SK-N-SH (cell line): ENCODE results near the gene PDHX. TPM values are rescaled to one million over a fixed set of nuclear protein-coding genes. Genes with fewer than 3 reads are reported as not detected.

Experiments used
- CTCF ChIA-PET: fragments of 300-600, 350-600 bp; formaldehyde crosslinking; extraction: SDS; loops from one replicate; lab custom pipeline; 2021; lab: Yijun Ruan, JAX
- POLR2A ChIA-PET: fragments of 350-600 bp; sonication (Branson Sonifier 250); formaldehyde crosslinking; extraction: SDS; loops from one replicate; lab custom pipeline; 2020; ENCODE audit warnings: antibody characterized with exemption, inconsistent platforms; lab: Yijun Ruan, JAX
- DNase-seq: peaks from one replicate; pipeline ENCODE4 v3.0.0; 2012
- H2AFZ ChIP-seq: fragments of 200-600 bp; sonication (generic); 2 replicates; pipeline ENCODE4 v1.8.1; 2016; ENCODE audit warnings: antibody characterized with exemption, mild to moderate bottlenecking, low read depth
- H3F3A ChIP-seq: fragments of 200-600 bp; sonication (generic); replicated peaks from 2 replicates; pipeline ENCODE3; 2016; ENCODE audit warnings: antibody characterized with exemption, mild to moderate bottlenecking; ENCODE audit not compliant: insufficient read depth
- H3K27ac ChIP-seq, 2 experiments: fragments of 200-500 bp in 1 of 2; fragments of 200-600 bp in 1 of 2; sonication (Bioruptor generic) in 1 of 2; sonication (generic), shearing (Covaris generic) in 1 of 2; 2 replicates each; pipeline versions ENCODE4 v1.5.1 to v1.6.1; 2014 to 2016; ENCODE audit warnings: low read depth in 2 of 2, inconsistent platforms in 1 of 2, low read length in 1 of 2, mild to moderate bottlenecking in 1 of 2, mixed read lengths in 1 of 2
- H3K27me3 ChIP-seq: fragments of 200-600 bp; sonication (generic), shearing (Covaris generic); 2 replicates; pipeline ENCODE4 v1.6.1; 2016; ENCODE audit warnings: mixed run types; ENCODE audit not compliant: insufficient read depth
- H3K36me3 ChIP-seq, 2 experiments: fragments of 200-500 bp in 1 of 2; fragments of 200-600 bp in 1 of 2; sonication (Bioruptor generic) in 1 of 2; sonication (generic) in 1 of 2; replicated peaks in 1 of 2; 2 replicates each; pipeline versions ENCODE3 to v1.5.1; 2014 to 2016; ENCODE audit warnings: low read length in 1 of 2, mild to moderate bottlenecking in 1 of 2; ENCODE audit not compliant: insufficient read depth in 2 of 2, control insufficient read depth in 1 of 2
- H3K4me1 ChIP-seq, 2 experiments: fragments of 200-500 bp in 1 of 2; fragments of 200-600 bp in 1 of 2; sonication (Bioruptor generic) in 1 of 2; sonication (generic), shearing (Covaris generic) in 1 of 2; 2 replicates each; pipeline versions ENCODE4 v1.5.1 to v1.6.1; 2014 to 2016; ENCODE audit warnings: low read depth in 1 of 2, low read length in 1 of 2, mixed run types in 1 of 2; ENCODE audit not compliant: insufficient read depth in 2 of 2, control insufficient read depth in 1 of 2
- H3K4me2 ChIP-seq: fragments of 200-600 bp; sonication (generic), shearing (Covaris generic); 2 replicates; pipeline ENCODE4 v1.6.1; 2017; ENCODE audit warnings: mixed run types
- H3K4me3 ChIP-seq, 2 experiments: fragments of 200-500 bp in 1 of 2; fragments of 200-600 bp in 1 of 2; sonication (Bioruptor generic) in 1 of 2; sonication (generic), shearing (Covaris generic) in 1 of 2; 2 replicates each; pipeline versions ENCODE4 v1.5.1 to v1.8.1; 2014 to 2016; ENCODE audit warnings: low read depth in 2 of 2, inconsistent platforms in 1 of 2, low read length in 1 of 2, mild to moderate bottlenecking in 1 of 2, mixed read lengths in 1 of 2, moderate library complexity in 1 of 2
- H3K79me2 ChIP-seq: fragments of 200-600 bp; sonication (generic); 2 replicates; pipeline ENCODE4 v1.8.1; 2017; ENCODE audit warnings: mild to moderate bottlenecking; ENCODE audit not compliant: insufficient read depth
- H3K9ac ChIP-seq: fragments of 200-600 bp; sonication (generic); 2 replicates; pipeline ENCODE4 v1.6.1; 2017; ENCODE audit warnings: mixed run types
- H3K9me2 ChIP-seq: fragments of 200-600 bp; sonication (generic); 2 replicates; pipeline ENCODE4 v1.6.1; 2017; ENCODE audit warnings: mixed run types
- H3K9me3 ChIP-seq: fragments of 200-600 bp; sonication (generic); 2 replicates; pipeline ENCODE4 v1.6.1; 2017; ENCODE audit warnings: mixed run types, mild to moderate bottlenecking, moderate library complexity
- H4K20me1 ChIP-seq: fragments of 200-600 bp; sonication (generic); 2 replicates; pipeline ENCODE4 v1.6.1; 2017; ENCODE audit warnings: mild to moderate bottlenecking, mixed run types; ENCODE audit not compliant: insufficient read depth
- FOXJ3 ChIP-seq: sonication (generic); formaldehyde crosslinking; IDR thresholded peaks from 2 replicates; pipeline ENCODE4 v1.5.1; 2020; ENCODE audit warnings: mild to moderate bottlenecking, missing genetic modification reagents
- GABPA ChIP-seq: IDR thresholded peaks from 2 replicates; pipeline ENCODE4 v1.4.0; 2012; ENCODE audit warnings: low read depth, mild to moderate bottlenecking
- MEF2A ChIP-seq: IDR thresholded peaks from 2 replicates; pipeline ENCODE4 v1.4.0; 2012; ENCODE audit warnings: low read depth, borderline replicate concordance
- NFIC ChIP-seq: IDR thresholded peaks from 2 replicates; pipeline ENCODE4 v1.4.0; 2012; ENCODE audit warnings: borderline replicate concordance
- PBX3 ChIP-seq: IDR thresholded peaks from 2 replicates; pipeline ENCODE4; 2012
- RCOR1 ChIP-seq: fragments of 150-350 bp; IDR thresholded peaks from 2 replicates; pipeline ENCODE4 v1.6.1; 2017; ENCODE audit warnings: antibody characterized with exemption, low read length
- TAF1 ChIP-seq: IDR thresholded peaks from 2 replicates; pipeline ENCODE4 v1.6.1; 2012; ENCODE audit warnings: low read depth, mild to moderate bottlenecking, low read length, moderate library complexity, borderline replicate concordance
- TCF12 ChIP-seq: IDR thresholded peaks from 2 replicates; pipeline ENCODE4 v1.4.0; 2012
- TEAD4 ChIP-seq: IDR thresholded peaks from 2 replicates; pipeline ENCODE4 v1.4.0; 2012; ENCODE audit warnings: mild to moderate bottlenecking, borderline replicate concordance; ENCODE audit not compliant: insufficient read depth
- USF2 ChIP-seq: fragments of 150-350 bp; IDR thresholded peaks from 2 replicates; pipeline ENCODE4 v1.6.1; 2017; ENCODE audit warnings: antibody characterized with exemption, low read length, low read depth, borderline replicate concordance
- ZBTB33 ChIP-seq: IDR thresholded peaks from 2 replicates; pipeline ENCODE4 v1.4.0; 2012; ENCODE audit warnings: low read depth, borderline replicate concordance
- WGBS: methylation state at CpG from one replicate; pipeline ENCODE4 v1.1.6; 2017; ENCODE audit warnings: low lambda C conversion rate; 5-methylcytosine and 5-hydroxymethylcytosine counted together
- polyA plus RNA-seq, 3 experiments: library from polyadenylated mRNA; depleted of rRNA; stranded (reverse); fragments of >200 nt; gene quantifications; 2 replicates each; pipeline ENCODE4 v1.2.3, GENCODE V29; 2012

PDHX gene
- polyA plus RNA-seq, 1 of the 3 experiments (the other 2 are of a cell fraction), result 14.8 TPM

- Histone ChIP-seq H3K4me2 (no peak overlapping the region), H3K9me2 (no peaks in the 10 kb centered on the region), H3F3A (peaks cover 10% of the 10 kb centered on the region), H3K79me2 (peaks cover 19% of the 10 kb centered on the region; the same call in 1 of the 2 replicates), H3K27me3 (no peaks in the 10 kb centered on the region), H3K9ac (no peak overlapping the region)
- CTCF ChIA-PET, result interaction anchor here (0.6 to 1.2 kb wide), 3 partner anchors 335 to 422 kb away, joined by 3 read pairs; no protein-coding TSS in a partner anchor
- WGBS, result 91% methylated on average over 3 of the region's 3 CpGs
- DNase-seq, result no peak
- TF ChIP-seq NFIC (no peak), TCF12 (no peak), ZBTB33 (no peak), PBX3 (no peak), MEF2A (no peak), TAF1 (no peak)
- TF ChIP-seq, all 33 proteins: peak for 0
- Histone ChIP-seq H3K36me3 (peaks cover 47 to 82% of the 10 kb centered on the region in 2 experiments), H3K27ac (no peak overlapping the region), H2AFZ (no peak overlapping the region), H3K9me3 (peaks cover 6% of the 10 kb centered on the region; the same call in 1 of the 2 replicates), H3K4me1 (no peaks in the 10 kb centered on the region; a peak in 2 of 4 replicates), H4K20me1 (no peaks in the 10 kb centered on the region), H3K4me3 (no peak overlapping the region)
- POLR2A ChIA-PET, result no interaction called here
Measured at GRCh38 chr11:34970033-34970432, 53.6 kb downstream of the PDHX start.

- Histone ChIP-seq H3K27me3 (no peaks in the 10 kb centered on the region), H3K4me2 (no peak overlapping the region), H3K9me2 (no peaks in the 10 kb centered on the region), H3K9me3 (peaks cover 6% of the 10 kb centered on the region; the same call in 1 of the 2 replicates), H4K20me1 (no peaks in the 10 kb centered on the region), H3F3A (peaks cover 12% of the 10 kb centered on the region), H3K4me1 (peaks cover 0 to 3% of the 10 kb centered on the region in 2 experiments; a peak in 2 of 4 replicates), H3K79me2 (peaks cover 19% of the 10 kb centered on the region; the same call in 1 of the 2 replicates), H3K9ac (no peak overlapping the region), H3K27ac (no peak overlapping the region), H3K36me3 (peaks cover 48 to 83% of the 10 kb centered on the region in 2 experiments), H2AFZ (no peak overlapping the region), H3K4me3 (no peak overlapping the region)
- no peak for TF ChIP-seq TEAD4
- TF ChIP-seq GABPA, result no peak
- DNase-seq, result no peak
- ChIA-PET CTCF (interaction anchor here (0.6 to 1.2 kb wide), 3 partner anchors 335 to 421 kb away, joined by 3 read pairs; no protein-coding TSS in a partner anchor), POLR2A (no interaction called here)
Measured at GRCh38 chr11:34970480-34970879, 54.1 kb downstream of the PDHX start.

- ChIA-PET POLR2A (no interaction called here), CTCF (interaction anchor here (1.8 kb wide), 1 partner anchor 16 kb away, joined by 3 read pairs; no protein-coding TSS in a partner anchor)
- Histone ChIP-seq H3K4me2 (no peak overlapping the region), H3K27me3 (no peaks in the 10 kb centered on the region), H3K9ac (no peak overlapping the region), H3K79me2 (peaks cover 19% of the 10 kb centered on the region; the same call in 1 of the 2 replicates), H3K27ac (no peak overlapping the region), H3F3A (peaks cover 25% of the 10 kb centered on the region), H3K9me3 (peaks cover 6% of the 10 kb centered on the region; the same call in 1 of the 2 replicates), H3K4me3 (no peak overlapping the region), H3K9me2 (no peaks in the 10 kb centered on the region), H3K4me1 (peaks cover 0 to 17% of the 10 kb centered on the region in 2 experiments; a peak in 2 of 4 replicates), H4K20me1 (no peaks in the 10 kb centered on the region), H3K36me3 (peaks cover 50 to 74% of the 10 kb centered on the region in 2 experiments), H2AFZ (no peak overlapping the region)
- no peak for TF ChIP-seq USF2
- no peak for TF ChIP-seq FOXJ3
- no peak for TF ChIP-seq MEF2A
- no peak for TF ChIP-seq RCOR1
- 66% methylated on average over 1 of the region's 1 CpG for WGBS
- DNase-seq, result no peak
Measured at GRCh38 chr11:34971928-34972327, 55.5 kb downstream of the PDHX start.
